Pancreas (tissue), 10 donors: ENCODE data around the gene PDGFA. TPM values are rescaled to one million over a fixed set of nuclear protein-coding genes. Genes with fewer than 3 reads are reported as not detected.

ENCODE experiments used
- ATAC-seq, 4 donors: fragments of 200-7000 bp; cut with Tn5 transposase; one replicate each; pipeline versions ENCODE4 v1.8.0 to v1.9.1; 2020; ENCODE audit warnings: mild to moderate bottlenecking in 4 of 4, moderate library complexity in 4 of 4
- DNase-seq, 6 donors: peaks; one replicate each; pipeline ENCODE4 v3.0.0-alpha.2; 2020
- FAIRE-seq: peaks from 2 replicates; lab custom pipeline; 2012; peaks lifted over from hg19 to GRCh38; lab: Jason Lieb, UNC
- H3K27ac ChIP-seq, 4 donors: fragments of 200-600 bp; sonication (generic); 1 replicate in 3 of 4; 2 replicates in 1 of 4; pipeline versions ENCODE4 v1.5.0 to v1.8.0; 2020
- H3K27me3 ChIP-seq, 4 donors: fragments of 200-600 bp; one replicate each; pipeline ENCODE4 v1.8.0; 2021
- H3K36me3 ChIP-seq, 3 donors: fragments of 200-600 bp; sonication (generic) in 1 of 3; one replicate each; pipeline versions ENCODE4 v1.5.0 to v1.8.0; 2020 to 2021
- H3K4me1 ChIP-seq, 3 donors: fragments of 200-600 bp; one replicate each; pipeline ENCODE4 v1.8.0; 2021
- H3K4me3 ChIP-seq, 4 donors: fragments of 200-600 bp; sonication (generic) in 2 of 4; one replicate each; pipeline versions ENCODE4 v1.5.0 to v1.8.0; 2020 to 2021
- H3K9me3 ChIP-seq, 4 donors: fragments of 200-600 bp; one replicate each; pipeline ENCODE4 v1.8.0; 2021
- CTCF ChIP-seq, 4 donors: fragments of 200-600 bp; sonication (generic) in 3 of 4; IDR thresholded peaks; one replicate each; pipeline versions ENCODE4 v1.5.0 to v1.8.0; 2021; ENCODE audit warnings: antibody characterized with exemption in 4 of 4
- WGBS, 2 donors: extraction: QIAGEN DNeasy Blood & Tissue Kit; methylation state at CpG; one replicate each; pipeline ENCODE4 v1.1.7; 2013; 5-methylcytosine and 5-hydroxymethylcytosine counted together
- intact Hi-C, 3 donors: fragments of 100-400 bp; cut with DNase I; formaldehyde crosslinking; loops; one replicate each; pipeline versions ENCODE4 v1.11.1 to v1.14.2; 2022
- polyA plus RNA-seq, 2 donors: library from polyadenylated mRNA; stranded (reverse); fragments of 200-250 nt; gene quantifications; one replicate each; pipeline ENCODE4 v1.2.3, GENCODE V29; 2013
- total RNA-seq, 6 donors: library from RNA; stranded (reverse); fragmentation: NEBNext Ultra II Directional in 4 of 6; extraction: Animal tissue kit (Norgen Biotek cat#: 25700) in 4 of 6; gene quantifications; one replicate each; pipeline versions ENCODE4 v1.2.1 to v1.2.4, GENCODE V29; 2021 to 2023
- donor health status: healthy with polysubstance abuse.
- donor health status: DM: no; HTN: no; CAD: no; lungs with moderate emphysema.
- donor health status: DM: no; HTN: no; CAD: no.
- donor health status: control.
- donor health status: control.
- donor health status: Bipolar disorder and iron deficiency.
- donor health status: DM: yes; HTN: yes; CAD: no.
- donor health status: DM: no; HTN: no; CAD: no.
- donor health status: DM: no; HTN: no; CAD: no.
- donor health status: DM: yes; HTN: yes; CAD: no.

PDGFA gene
- total and polyA plus RNA-seq, 8 donors: 53.3 to 175 (median 65.6) TPM

GRCh38 chr7:549066-549890, 29.6 kb upstream of the PDGFA start:
- DNase-seq (peak in 2 of 6 donors; percentile 30 to 66), FAIRE-seq (no peak), ATAC-seq (no peak)
- no peaks in the 10 kb centered on the region for H3K27me3 ChIP-seq
- H3K36me3 ChIP-seq: no peaks in the 10 kb centered on the region
- TF ChIP-seq CTCF (IDR thresholded peaks at IDR 0.05): no peak
- no peaks in the 10 kb centered on the region for H3K9me3 ChIP-seq
- H3K4me1 ChIP-seq: peaks cover 0 to 3% (median 3%) of the 10 kb centered on the region in 3 donors
- WGBS, 2 donors: 82 to 85% methylated on average over 42 to 43 of the region's 43 CpGs
- no peak overlapping the region for H3K4me3 ChIP-seq
- intact Hi-C loops: no loop called here
- H3K27ac ChIP-seq: no peak overlapping the region

GRCh38 chr7:548401-548800, 28.8 kb upstream of the PDGFA start:
- peak in 2 of 6 donors; percentile 15 to 49 for DNase-seq
- H3K4me3 ChIP-seq: no peak overlapping the region
- no peak overlapping the region for H3K27ac ChIP-seq
- no peaks in the 10 kb centered on the region for H3K9me3 ChIP-seq
- H3K36me3 ChIP-seq: no peaks in the 10 kb centered on the region
- TF ChIP-seq CTCF (IDR thresholded peaks at IDR 0.05): no peak
- 89 to 92% methylated on average over 11 of the region's 11 CpGs for whole genome bisulfite sequencing, 2 donors
- H3K4me1 ChIP-seq: peaks cover 0 to 3% (median 0%) of the 10 kb centered on the region in 3 donors
- intact Hi-C loops: no loop called here
- no peak for FAIRE-seq
- ATAC-seq: no peak
- H3K27me3 ChIP-seq: no peaks in the 10 kb centered on the region

DNA sequence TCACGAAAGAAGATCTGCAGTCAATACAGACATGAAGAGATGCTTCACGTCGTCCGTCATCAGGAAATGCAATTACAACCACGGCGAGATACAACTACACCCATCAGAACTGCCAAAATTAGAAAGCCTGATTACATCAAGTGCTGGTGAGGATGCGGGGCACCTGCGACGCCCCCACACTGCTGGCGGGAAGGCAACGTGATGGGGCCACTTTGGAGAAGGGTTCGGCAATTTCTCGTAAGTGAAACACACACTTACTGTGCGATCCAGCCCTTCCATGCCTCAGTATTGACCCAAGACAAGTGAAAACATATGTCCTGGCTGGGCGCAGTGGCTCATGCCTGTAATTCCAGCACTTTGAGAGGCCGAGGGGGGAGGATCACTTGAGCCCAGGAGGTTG, 25.8 kb upstream of the PDGFA start:
- no peak for TF ChIP-seq CTCF (IDR thresholded peaks at IDR 0.05)
- no peaks in the 10 kb centered on the region for H3K9me3 ChIP-seq
- no peaks in the 10 kb centered on the region for H3K27me3 ChIP-seq
- no peak overlapping the region for H3K27ac ChIP-seq
- no peak for FAIRE-seq
- WGBS, 2 donors: 90% methylated on average over 16 of the region's 16 CpGs
- intact Hi-C loops: no loop called here
- H3K4me3 ChIP-seq: no peak overlapping the region
- H3K4me1 ChIP-seq: no peaks in the 10 kb centered on the region
- no peak for ATAC-seq
- DNase-seq: peak in 1 of 6 donors; percentile 3
- no peaks in the 10 kb centered on the region for H3K36me3 ChIP-seq

DNA sequence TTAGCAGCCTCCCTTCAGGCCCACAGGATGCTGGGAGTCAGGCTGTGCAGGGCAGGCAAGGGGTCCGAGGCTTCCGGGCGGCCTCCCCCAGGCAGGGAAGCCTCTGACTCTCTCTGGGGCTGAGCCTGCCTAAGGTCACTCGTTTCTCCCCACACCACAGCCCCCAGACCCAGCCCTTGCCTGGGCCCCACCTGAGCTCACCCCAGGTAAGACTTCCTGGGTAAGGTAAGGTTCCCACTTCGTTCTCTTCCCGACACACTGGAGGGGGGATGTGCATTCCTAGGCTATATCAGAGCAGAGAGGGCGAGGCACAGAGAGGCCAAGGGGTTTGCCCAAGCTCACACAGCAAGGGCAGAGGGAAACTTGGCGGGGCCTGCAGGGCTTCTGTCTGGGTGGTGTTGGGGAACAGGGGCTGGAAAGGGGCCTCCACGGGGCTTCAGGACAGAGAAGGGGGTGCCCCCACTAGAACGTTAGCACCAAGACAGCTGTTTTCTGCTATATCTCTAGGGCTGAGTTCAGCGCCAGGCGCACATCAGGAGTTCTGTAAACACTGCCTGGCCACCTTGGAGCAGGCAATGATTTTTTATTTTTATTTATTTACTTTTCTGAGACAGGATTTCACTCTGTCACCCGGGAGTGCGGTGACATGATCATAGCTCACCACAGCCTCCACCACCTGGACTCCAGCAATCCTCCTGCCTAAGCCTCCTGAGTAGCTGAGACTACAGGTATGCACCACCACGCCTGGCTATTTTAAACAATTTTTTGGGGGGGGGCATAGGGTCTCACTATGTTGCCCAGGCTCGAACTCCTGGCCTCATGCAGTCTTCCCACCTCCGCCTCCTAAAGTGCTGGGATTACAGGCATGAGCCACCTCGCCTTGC, 24.9 kb upstream of the PDGFA start:
- H3K27ac ChIP-seq: no peak overlapping the region
- H3K4me1 ChIP-seq: no peaks in the 10 kb centered on the region
- WGBS, 2 donors: 90 to 93% methylated on average over 18 of the region's 18 CpGs
- H3K4me3 ChIP-seq: no peak overlapping the region
- peak in 2 of 6 donors; percentile 14 to 56 for DNase-seq
- FAIRE-seq: no peak
- ATAC-seq: no peak
- H3K9me3 ChIP-seq: no peaks in the 10 kb centered on the region
- no peak for TF ChIP-seq CTCF (IDR thresholded peaks at IDR 0.05)
- H3K27me3 ChIP-seq: no peaks in the 10 kb centered on the region
- H3K36me3 ChIP-seq: no peaks in the 10 kb centered on the region
- intact Hi-C loops: no loop called here
